ENCODE results near the gene ZCCHC7. TPM values are rescaled to one million over a fixed set of nuclear protein-coding genes. Genes with fewer than 3 reads are reported as not detected.
"Not testable (repeated sequence)": the region's sequence is repeated elsewhere in the genome, so short reads cannot be mapped to it uniquely, and the experiment has no call there.

Gene ZCCHC7
- polyA plus RNA-seq, 1 donor = 27.4 TPM

GRCh38 chr9:37293664-37294524, 173.5 kb downstream of the ZCCHC7 start:
- DNase-seq = no peak

- no peak for DNase-seq
These were observed 174.8 kb downstream of the ZCCHC7 start for GRCh38 chr9:37295178-37295577.

GRCh38 chr9:37295796-37296195, 175.4 kb downstream of the ZCCHC7 start:
- DNase-seq = no peak

- DNase-seq = no peak
These were observed 177.2 kb downstream of the ZCCHC7 start for GRCh38 chr9:37297592-37297991.

- DNase-seq = no peak
These were observed 180.2 kb downstream of the ZCCHC7 start for GRCh38 chr9:37300620-37301019.

- DNase-seq = no peak
These were observed 180.9 kb downstream of the ZCCHC7 start for GRCh38 chr9:37301042-37301853.

GRCh38 chr9:37301854-37302172, 181.4 kb downstream of the ZCCHC7 start:
- DNase-seq = no peak

GRCh38 chr9:37302277-37302676, 181.9 kb downstream of the ZCCHC7 start:
- no peak for DNase-seq

- not testable (repeated sequence) for DNase-seq
These were observed 182.9 kb downstream of the ZCCHC7 start for GRCh38 chr9:37303272-37303671.

GRCh38 chr9:37309136-37309535, 188.8 kb downstream of the ZCCHC7 start:
- DNase-seq = no peak

- DNase-seq = no peak
These were observed 191.7 kb downstream of the ZCCHC7 start for GRCh38 chr9:37311938-37312708.

GRCh38 chr9:37324261-37324683, 203.9 kb downstream of the ZCCHC7 start:
- DNase-seq = no peak

GRCh38 chr9:37324691-37325490, 204.5 kb downstream of the ZCCHC7 start:
- no peak for DNase-seq

- DNase-seq = no peak
These were observed 205.4 kb downstream of the ZCCHC7 start for GRCh38 chr9:37325778-37326177.

- DNase-seq = no peak
These were observed 207.2 kb downstream of the ZCCHC7 start for GRCh38 chr9:37327553-37327952.

GRCh38 chr9:37328556-37329227, 208.3 kb downstream of the ZCCHC7 start:
- DNase-seq = no peak

- DNase-seq = no peak
These were observed 209.2 kb downstream of the ZCCHC7 start for GRCh38 chr9:37329576-37329975.

GRCh38 chr9:37331871-37332270, 211.5 kb downstream of the ZCCHC7 start:
- DNase-seq = no peak

GRCh38 chr9:37332578-37332977, 212.2 kb downstream of the ZCCHC7 start:
- DNase-seq = no peak

GRCh38 chr9:37333288-37333687, 212.9 kb downstream of the ZCCHC7 start:
- DNase-seq = no peak

GRCh38 chr9:37335238-37335637, 214.9 kb downstream of the ZCCHC7 start:
- no peak for DNase-seq

Measured in left kidney (tissue), 2 donors.